ENCODE measurements around the gene CACNA2D2.

GRCh38 chr3:50318163-50318562 is 185.3 kb downstream of the CACNA2D2 start:
- no peak for TF ChIP-seq POLR2A (IDR thresholded peaks at IDR 0.05)
- no peak for TF ChIP-seq CTCF (IDR thresholded peaks at IDR 0.05)

Data from lower leg skin (tissue), 3 donors.